HepG2 (cell line): ENCODE results near the gene ASB16. TPM values are rescaled to one million over a fixed set of nuclear protein-coding genes. Genes with fewer than 3 reads are reported as not detected.
A peak's percentile ranks its signal among the peaks of the same experiment; 100 is the strongest.

Source experiments
- ATF7 ChIP-seq, 2 experiments: fragments of 450-650 bp in 1 of 2; sonication (generic) in 1 of 2; formaldehyde crosslinking in 1 of 2; IDR thresholded peaks; 2 replicates each; pipeline versions ENCODE4 v1.4.0 to v1.6.1; 2016 to 2020; ENCODE audit warnings: antibody characterized with exemption in 1 of 2, mild to moderate bottlenecking in 1 of 2, missing genetic modification reagents in 1 of 2
- EEA1 ChIP-seq: sonication (generic); formaldehyde crosslinking; IDR thresholded peaks from 2 replicates; pipeline ENCODE4 v1.5.1; 2020; ENCODE audit warnings: mild to moderate bottlenecking, missing genetic modification reagents, borderline replicate concordance
- ESRRA ChIP-seq: sonication (generic); formaldehyde crosslinking; IDR thresholded peaks from 2 replicates; pipeline ENCODE4 v1.5.1; 2020; ENCODE audit warnings: mild to moderate bottlenecking, low read depth, missing genetic modification reagents
- FOXA3 ChIP-seq: IDR thresholded peaks from 2 replicates; pipeline ENCODE4 v1.6.1; 2016; ENCODE audit warnings: missing genetic modification reagents, missing compliant biosample characterization
- KAT8 ChIP-seq: IDR thresholded peaks from 2 replicates; pipeline ENCODE4 v1.6.1; 2016; ENCODE audit warnings: missing genetic modification reagents, missing compliant biosample characterization
- KLF13 ChIP-seq: sonication (generic); formaldehyde crosslinking; IDR thresholded peaks from 2 replicates; pipeline ENCODE4 v1.4.0; 2020; ENCODE audit warnings: mild to moderate bottlenecking, missing genetic modification reagents
- NRL ChIP-seq: sonication (generic); formaldehyde crosslinking; IDR thresholded peaks from 2 replicates; pipeline ENCODE4 v1.5.0; 2020; ENCODE audit warnings: missing genetic modification reagents, mild to moderate bottlenecking, moderate library complexity, borderline replicate concordance
- RBM22 ChIP-seq: fragments of 200-400 bp; formaldehyde crosslinking; optimal IDR thresholded peaks from 2 replicates; pipeline ENCODE3; 2017; ENCODE audit warnings: mild to moderate bottlenecking, low read length, moderate library complexity
- SP4 ChIP-seq: sonication (generic); formaldehyde crosslinking; IDR thresholded peaks from 2 replicates; pipeline ENCODE4 v1.8.1; 2023; ENCODE audit warnings: mild to moderate bottlenecking, missing genetic modification reagents
- THAP11 ChIP-seq: IDR thresholded peaks from 2 replicates; pipeline ENCODE4 v1.6.1; 2016; ENCODE audit warnings: missing biosample characterization, missing genetic modification reagents
- ZBTB7B ChIP-seq: sonication (generic); formaldehyde crosslinking; IDR thresholded peaks from 2 replicates; pipeline ENCODE4 v1.4.0; 2020; ENCODE audit warnings: missing genetic modification reagents
- ZNF143 ChIP-seq: sonication (generic); formaldehyde crosslinking; IDR thresholded peaks from 2 replicates; pipeline ENCODE4 v1.4.0; 2020; ENCODE audit warnings: missing genetic modification reagents
- ZNF225 ChIP-seq: sonication (generic); formaldehyde crosslinking; IDR thresholded peaks from 2 replicates; pipeline ENCODE4 v1.4.0; 2020; ENCODE audit warnings: mild to moderate bottlenecking, missing genetic modification reagents
- ZNF232 ChIP-seq: sonication (generic); formaldehyde crosslinking; IDR thresholded peaks from 2 replicates; pipeline ENCODE4 v1.4.0; 2020; ENCODE audit warnings: missing genetic modification reagents, borderline replicate concordance
- ZNF24 ChIP-seq: fragments of 450-650 bp; IDR thresholded peaks from 2 replicates; pipeline ENCODE4 v1.6.1; 2017; ENCODE audit warnings: antibody characterized with exemption, mild to moderate bottlenecking
- ZNF256 ChIP-seq: sonication (generic); formaldehyde crosslinking; conservative IDR thresholded peaks from 2 replicates; pipeline ENCODE4 v1.4.0; 2020; ENCODE audit warnings: missing genetic modification reagents
- ZNF501 ChIP-seq: sonication (generic); formaldehyde crosslinking; IDR thresholded peaks from 2 replicates; pipeline ENCODE4 v1.5.1; 2020; ENCODE audit warnings: mild to moderate bottlenecking, moderate library complexity, missing genetic modification reagents
- polyA plus RNA-seq, 8 experiments: library from polyadenylated mRNA; depleted of rRNA in 3 of 8; stranded (reverse) in 7 of 8; unstranded in 1 of 8; fragments of >200 nt; fragmentation: Illumina TruSeq in 4 of 8; extraction: Trizol in 4 of 8; gene quantifications; 2 replicates each; pipeline versions ENCODE4 v1.2.1 to v1.2.3, GENCODE V29; 2011 to 2016; ENCODE audit warnings: low read depth in 4 of 8, missing spikeins in 1 of 8, mixed read lengths in 1 of 8; ENCODE audit not compliant: insufficient read depth in 1 of 8
- total RNA-seq, 5 experiments: library from RNA; depleted of rRNA; stranded (reverse); fragments of >200 nt; fragmentation: Illumina TruSeq; extraction: Trizol; gene quantifications; 2 replicates each; pipeline ENCODE4 v1.2.3, GENCODE V29; 2016; ENCODE audit warnings: low read depth in 1 of 5
- TF ChIP-seq, protein P1 (sequence below): sonication (generic); IDR thresholded peaks from 2 replicates; pipeline ENCODE4 v1.6.1; 2016; ENCODE audit warnings: low read depth, borderline replicate concordance
- TF ChIP-seq, protein P2 (sequence below): sonication (generic); formaldehyde crosslinking; IDR thresholded peaks from 2 replicates; pipeline ENCODE4 v1.5.1; 2020; ENCODE audit warnings: missing genetic modification reagents, mild to moderate bottlenecking, borderline replicate concordance
- TF ChIP-seq, protein P3 (sequence below): sonication (generic); formaldehyde crosslinking; IDR thresholded peaks from 2 replicates; pipeline ENCODE4 v1.4.0; 2020; ENCODE audit warnings: mild to moderate bottlenecking, missing genetic modification reagents
- TF ChIP-seq, protein P4 (sequence below): sonication (generic); formaldehyde crosslinking; IDR thresholded peaks from 2 replicates; pipeline ENCODE4 v1.9.0; 2022; ENCODE audit warnings: low read depth, missing genetic modification reagents

Gene ASB16
- total and polyA plus RNA-seq, 2 of the 13 experiments (the other 11 are each of a cell fraction or from before 2014, with no cell fraction given): 0.07 TPM; not detected in 1

DNA sequence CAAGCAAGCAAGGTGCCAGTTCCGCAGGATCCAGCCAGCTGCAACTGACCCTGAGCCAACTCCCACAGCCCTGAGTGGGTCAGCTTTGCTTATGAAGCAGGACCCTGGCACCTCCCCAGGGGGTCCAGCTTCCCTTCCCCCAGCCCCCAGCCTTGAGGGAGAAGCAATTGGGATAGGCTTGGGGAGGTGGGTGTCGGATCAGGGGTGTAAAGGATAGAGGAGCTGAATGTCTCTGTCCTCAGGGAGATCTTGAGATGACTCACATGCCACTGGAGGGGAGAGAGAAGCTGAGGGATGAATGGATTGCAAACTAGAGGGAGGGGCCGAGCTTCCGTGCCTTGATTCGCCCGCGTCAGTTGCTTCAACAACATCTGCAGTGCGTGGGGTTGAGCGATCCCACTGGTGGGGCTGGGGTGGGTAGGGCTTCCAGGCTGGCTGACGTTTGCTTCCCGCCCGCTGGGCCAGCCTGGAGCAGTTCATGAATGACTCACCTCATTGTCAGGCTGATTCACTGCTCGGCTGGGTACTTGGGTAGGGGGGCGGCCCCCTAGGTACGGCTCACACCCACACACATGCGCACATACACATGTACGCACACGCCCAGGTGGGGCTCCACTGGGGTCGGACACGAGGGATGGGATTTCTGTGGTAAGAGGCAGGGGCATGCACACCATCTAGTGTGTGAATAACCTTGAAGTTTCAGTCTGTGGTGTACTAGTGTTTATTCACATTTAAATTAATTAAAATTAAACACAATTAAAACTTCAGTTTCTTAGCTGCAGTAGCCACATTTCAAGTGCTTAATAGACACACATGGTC, 32.4 kb upstream of the ASB16 start (continued):
- TF ChIP-seq ATF7 (IDR thresholded peaks at IDR 0.05) (no peak), ATF7 (CRISPR knock-in tag; IDR thresholded peaks at IDR 0.05) (peak; percentile 73), SP4 (peak; percentile 5; the same call in 1 of the 2 replicates), EEA1 (CRISPR knock-in tag) (no peak), RBM22 (no peak), ZNF232 (CRISPR knock-in tag) (peak; percentile 71; the same call in 1 of the 2 replicates), THAP11 (CRISPR knock-in tag) (peak; percentile 67; the same call in 1 of the 2 replicates), NRL (peak; percentile 77), ZNF225 (CRISPR knock-in tag) (no peak; the same call in 1 of the 2 replicates), FOXA3 (CRISPR knock-in tag) (0 out of 2 replicates have a peak, but pooled peaks have one; percentile 31), ZNF256 (CRISPR knock-in tag) (no peak), KAT8 (CRISPR knock-in tag) (peak; percentile 66; the same call in 1 of the 2 replicates), ZNF501 (peak; percentile 67; the same call in 1 of the 2 replicates), ZNF143 (peak; percentile 43; the same call in 1 of the 2 replicates), ESRRA (CRISPR knock-in tag) (peak; percentile 75; the same call in 1 of the 2 replicates), ZBTB7B (CRISPR knock-in tag) (peak; percentile 80), ZNF24 (0 out of 2 replicates have a peak, but pooled peaks have one; percentile 34), KLF13 (no peak)
- TF ChIP-seq, protein P1, sequence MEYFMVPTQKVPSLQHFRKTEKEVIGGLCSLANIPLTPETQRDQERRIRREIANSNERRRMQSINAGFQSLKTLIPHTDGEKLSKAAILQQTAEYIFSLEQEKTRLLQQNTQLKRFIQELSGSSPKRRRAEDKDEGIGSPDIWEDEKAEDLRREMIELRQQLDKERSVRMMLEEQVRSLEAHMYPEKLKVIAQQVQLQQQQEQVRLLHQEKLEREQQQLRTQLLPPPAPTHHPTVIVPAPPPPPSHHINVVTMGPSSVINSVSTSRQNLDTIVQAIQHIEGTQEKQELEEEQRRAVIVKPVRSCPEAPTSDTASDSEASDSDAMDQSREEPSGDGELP: peak; percentile 71; the same call in 1 of the 2 replicates
- TF ChIP-seq, protein P2, sequence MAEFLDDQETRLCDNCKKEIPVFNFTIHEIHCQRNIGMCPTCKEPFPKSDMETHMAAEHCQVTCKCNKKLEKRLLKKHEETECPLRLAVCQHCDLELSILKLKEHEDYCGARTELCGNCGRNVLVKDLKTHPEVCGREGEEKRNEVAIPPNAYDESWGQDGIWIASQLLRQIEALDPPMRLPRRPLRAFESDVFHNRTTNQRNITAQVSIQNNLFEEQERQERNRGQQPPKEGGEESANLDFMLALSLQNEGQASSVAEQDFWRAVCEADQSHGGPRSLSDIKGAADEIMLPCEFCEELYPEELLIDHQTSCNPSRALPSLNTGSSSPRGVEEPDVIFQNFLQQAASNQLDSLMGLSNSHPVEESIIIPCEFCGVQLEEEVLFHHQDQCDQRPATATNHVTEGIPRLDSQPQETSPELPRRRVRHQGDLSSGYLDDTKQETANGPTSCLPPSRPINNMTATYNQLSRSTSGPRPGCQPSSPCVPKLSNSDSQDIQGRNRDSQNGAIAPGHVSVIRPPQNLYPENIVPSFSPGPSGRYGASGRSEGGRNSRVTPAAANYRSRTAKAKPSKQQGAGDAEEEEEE: peak; percentile 60; the same call in 1 of the 2 replicates
- TF ChIP-seq, protein P3, sequence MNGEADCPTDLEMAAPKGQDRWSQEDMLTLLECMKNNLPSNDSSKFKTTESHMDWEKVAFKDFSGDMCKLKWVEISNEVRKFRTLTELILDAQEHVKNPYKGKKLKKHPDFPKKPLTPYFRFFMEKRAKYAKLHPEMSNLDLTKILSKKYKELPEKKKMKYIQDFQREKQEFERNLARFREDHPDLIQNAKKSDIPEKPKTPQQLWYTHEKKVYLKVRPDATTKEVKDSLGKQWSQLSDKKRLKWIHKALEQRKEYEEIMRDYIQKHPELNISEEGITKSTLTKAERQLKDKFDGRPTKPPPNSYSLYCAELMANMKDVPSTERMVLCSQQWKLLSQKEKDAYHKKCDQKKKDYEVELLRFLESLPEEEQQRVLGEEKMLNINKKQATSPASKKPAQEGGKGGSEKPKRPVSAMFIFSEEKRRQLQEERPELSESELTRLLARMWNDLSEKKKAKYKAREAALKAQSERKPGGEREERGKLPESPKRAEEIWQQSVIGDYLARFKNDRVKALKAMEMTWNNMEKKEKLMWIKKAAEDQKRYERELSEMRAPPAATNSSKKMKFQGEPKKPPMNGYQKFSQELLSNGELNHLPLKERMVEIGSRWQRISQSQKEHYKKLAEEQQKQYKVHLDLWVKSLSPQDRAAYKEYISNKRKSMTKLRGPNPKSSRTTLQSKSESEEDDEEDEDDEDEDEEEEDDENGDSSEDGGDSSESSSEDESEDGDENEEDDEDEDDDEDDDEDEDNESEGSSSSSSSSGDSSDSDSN: peak; percentile 55; the same call in 1 of the 2 replicates
- TF ChIP-seq, protein P4, sequence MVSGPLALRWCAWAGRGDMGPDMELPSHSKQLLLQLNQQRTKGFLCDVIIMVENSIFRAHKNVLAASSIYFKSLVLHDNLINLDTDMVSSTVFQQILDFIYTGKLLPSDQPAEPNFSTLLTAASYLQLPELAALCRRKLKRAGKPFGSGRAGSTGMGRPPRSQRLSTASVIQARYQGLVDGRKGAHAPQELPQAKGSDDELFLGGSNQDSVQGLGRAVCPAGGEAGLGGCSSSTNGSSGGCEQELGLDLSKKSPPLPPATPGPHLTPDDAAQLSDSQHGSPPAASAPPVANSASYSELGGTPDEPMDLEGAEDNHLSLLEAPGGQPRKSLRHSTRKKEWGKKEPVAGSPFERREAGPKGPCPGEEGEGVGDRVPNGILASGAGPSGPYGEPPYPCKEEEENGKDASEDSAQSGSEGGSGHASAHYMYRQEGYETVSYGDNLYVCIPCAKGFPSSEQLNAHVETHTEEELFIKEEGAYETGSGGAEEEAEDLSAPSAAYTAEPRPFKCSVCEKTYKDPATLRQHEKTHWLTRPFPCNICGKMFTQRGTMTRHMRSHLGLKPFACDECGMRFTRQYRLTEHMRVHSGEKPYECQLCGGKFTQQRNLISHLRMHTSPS (CRISPR knock-in tag): peak; percentile 37; the same call in 1 of the 2 replicates
